SK-N-SH (cell line): ENCODE data around the gene MARVELD2. TPM values are rescaled to one million over a fixed set of nuclear protein-coding genes. Genes with fewer than 3 reads are reported as not detected.
"Not testable (repeated sequence)": the region's sequence is repeated elsewhere in the genome, so short reads cannot be mapped to it uniquely, and the experiment has no call there.

ENCODE experiments used
- CTCF ChIA-PET: fragments of 300-600, 350-600 bp; formaldehyde crosslinking; extraction: SDS; loops from one replicate; lab custom pipeline; 2021; lab: Yijun Ruan, JAX
- POLR2A ChIA-PET: fragments of 350-600 bp; sonication (Branson Sonifier 250); formaldehyde crosslinking; extraction: SDS; loops from one replicate; lab custom pipeline; 2020; ENCODE audit warnings: antibody characterized with exemption, inconsistent platforms; lab: Yijun Ruan, JAX
- DNase-seq: peaks from one replicate; pipeline ENCODE4 v3.0.0; 2012
- H2AFZ ChIP-seq: fragments of 200-600 bp; sonication (generic); 2 replicates; pipeline ENCODE4 v1.8.1; 2016; ENCODE audit warnings: antibody characterized with exemption, mild to moderate bottlenecking, low read depth
- H3F3A ChIP-seq: fragments of 200-600 bp; sonication (generic); replicated peaks from 2 replicates; pipeline ENCODE3; 2016; ENCODE audit warnings: antibody characterized with exemption, mild to moderate bottlenecking; ENCODE audit not compliant: insufficient read depth
- H3K27ac ChIP-seq, 2 experiments: fragments of 200-500 bp in 1 of 2; fragments of 200-600 bp in 1 of 2; sonication (Bioruptor generic) in 1 of 2; sonication (generic), shearing (Covaris generic) in 1 of 2; 2 replicates each; pipeline versions ENCODE4 v1.5.1 to v1.6.1; 2014 to 2016; ENCODE audit warnings: low read depth in 2 of 2, inconsistent platforms in 1 of 2, low read length in 1 of 2, mild to moderate bottlenecking in 1 of 2, mixed read lengths in 1 of 2
- H3K27me3 ChIP-seq: fragments of 200-600 bp; sonication (generic), shearing (Covaris generic); 2 replicates; pipeline ENCODE4 v1.6.1; 2016; ENCODE audit warnings: mixed run types; ENCODE audit not compliant: insufficient read depth
- H3K36me3 ChIP-seq, 2 experiments: fragments of 200-500 bp in 1 of 2; fragments of 200-600 bp in 1 of 2; sonication (Bioruptor generic) in 1 of 2; sonication (generic) in 1 of 2; replicated peaks in 1 of 2; 2 replicates each; pipeline versions ENCODE3 to v1.5.1; 2014 to 2016; ENCODE audit warnings: low read length in 1 of 2, mild to moderate bottlenecking in 1 of 2; ENCODE audit not compliant: insufficient read depth in 2 of 2, control insufficient read depth in 1 of 2
- H3K4me1 ChIP-seq, 2 experiments: fragments of 200-500 bp in 1 of 2; fragments of 200-600 bp in 1 of 2; sonication (Bioruptor generic) in 1 of 2; sonication (generic), shearing (Covaris generic) in 1 of 2; 2 replicates each; pipeline versions ENCODE4 v1.5.1 to v1.6.1; 2014 to 2016; ENCODE audit warnings: low read depth in 1 of 2, low read length in 1 of 2, mixed run types in 1 of 2; ENCODE audit not compliant: insufficient read depth in 2 of 2, control insufficient read depth in 1 of 2
- H3K4me2 ChIP-seq: fragments of 200-600 bp; sonication (generic), shearing (Covaris generic); 2 replicates; pipeline ENCODE4 v1.6.1; 2017; ENCODE audit warnings: mixed run types
- H3K4me3 ChIP-seq, 2 experiments: fragments of 200-500 bp in 1 of 2; fragments of 200-600 bp in 1 of 2; sonication (Bioruptor generic) in 1 of 2; sonication (generic), shearing (Covaris generic) in 1 of 2; 2 replicates each; pipeline versions ENCODE4 v1.5.1 to v1.8.1; 2014 to 2016; ENCODE audit warnings: low read depth in 2 of 2, inconsistent platforms in 1 of 2, low read length in 1 of 2, mild to moderate bottlenecking in 1 of 2, mixed read lengths in 1 of 2, moderate library complexity in 1 of 2
- H3K79me2 ChIP-seq: fragments of 200-600 bp; sonication (generic); 2 replicates; pipeline ENCODE4 v1.8.1; 2017; ENCODE audit warnings: mild to moderate bottlenecking; ENCODE audit not compliant: insufficient read depth
- H3K9ac ChIP-seq: fragments of 200-600 bp; sonication (generic); 2 replicates; pipeline ENCODE4 v1.6.1; 2017; ENCODE audit warnings: mixed run types
- H3K9me2 ChIP-seq: fragments of 200-600 bp; sonication (generic); 2 replicates; pipeline ENCODE4 v1.6.1; 2017; ENCODE audit warnings: mixed run types
- H3K9me3 ChIP-seq: fragments of 200-600 bp; sonication (generic); 2 replicates; pipeline ENCODE4 v1.6.1; 2017; ENCODE audit warnings: mixed run types, mild to moderate bottlenecking, moderate library complexity
- H4K20me1 ChIP-seq: fragments of 200-600 bp; sonication (generic); 2 replicates; pipeline ENCODE4 v1.6.1; 2017; ENCODE audit warnings: mild to moderate bottlenecking, mixed run types; ENCODE audit not compliant: insufficient read depth
- CHD2 ChIP-seq: fragments of 150-350 bp; IDR thresholded peaks from 2 replicates; pipeline ENCODE4 v1.6.1; 2018; ENCODE audit warnings: low read length; ENCODE audit not compliant: partially characterized antibody
- MAX ChIP-seq: IDR thresholded peaks from 2 replicates; pipeline ENCODE4 v1.4.0; 2012; ENCODE audit warnings: low read depth
- NRF1 ChIP-seq: IDR thresholded peaks from 2 replicates; pipeline ENCODE4 v1.6.1; 2012; ENCODE audit warnings: low read depth, mild to moderate bottlenecking, low read length
- RAD21 ChIP-seq: IDR thresholded peaks from 2 replicates; pipeline ENCODE4 v1.6.1; 2012; ENCODE audit warnings: mild to moderate bottlenecking, low read length
- REST ChIP-seq: IDR thresholded peaks from 2 replicates; pipeline ENCODE4 v1.6.1; 2012; ENCODE audit warnings: mild to moderate bottlenecking, low read depth, low read length, moderate library complexity
- RXRA ChIP-seq: IDR thresholded peaks from 2 replicates; pipeline ENCODE4 v1.4.0; 2012; ENCODE audit warnings: low read depth, mild to moderate bottlenecking, borderline replicate concordance
- USF2 ChIP-seq: fragments of 150-350 bp; IDR thresholded peaks from 2 replicates; pipeline ENCODE4 v1.6.1; 2017; ENCODE audit warnings: antibody characterized with exemption, low read length, low read depth, borderline replicate concordance
- WGBS: methylation state at CpG from one replicate; pipeline ENCODE4 v1.1.6; 2017; ENCODE audit warnings: low lambda C conversion rate; 5-methylcytosine and 5-hydroxymethylcytosine counted together
- polyA plus RNA-seq, 3 experiments: library from polyadenylated mRNA; depleted of rRNA; stranded (reverse); fragments of >200 nt; gene quantifications; 2 replicates each; pipeline ENCODE4 v1.2.3, GENCODE V29; 2012

Gene MARVELD2
- polyA plus RNA-seq, 1 of the 3 experiments (the other 2 are of a cell fraction), result 0.07 TPM

- no peak for DNase-seq
- Histone ChIP-seq H3K4me1 (no peaks in the 10 kb centered on the region), H3F3A (no peaks in the 10 kb centered on the region), H3K9me3 (no peaks in the 10 kb centered on the region), H3K9ac (no peak overlapping the region), H2AFZ (no peak overlapping the region), H3K4me3 (no peak overlapping the region), H3K27me3 (no peaks in the 10 kb centered on the region), H3K36me3 (no peaks in the 10 kb centered on the region), H3K9me2 (no peaks in the 10 kb centered on the region), H3K27ac (no peak overlapping the region), H4K20me1 (no peaks in the 10 kb centered on the region), H3K79me2 (no peaks in the 10 kb centered on the region), H3K4me2 (no peak overlapping the region)
- ChIA-PET CTCF (interaction anchor here (0.6 to 1.3 kb wide), 2 partner anchors 9 to 11 kb away, joined by 3 read pairs; no protein-coding TSS in a partner anchor), POLR2A (no interaction called here)
- TF ChIP-seq RXRA (no peak), CHD2 (no peak), RAD21 (no peak), REST (no peak), NRF1 (no peak), MAX (no peak), USF2 (no peak)
- WGBS, result 96% methylated on average over 8 of the region's 8 CpGs
These were observed 17.7 kb downstream of the MARVELD2 start for GRCh38 chr5:69432412-69433206.

- H3F3A ChIP-seq, H3K79me2 ChIP-seq, CTCF ChIA-PET, H3K36me3 ChIP-seq, H3K4me2 ChIP-seq, H3K4me1 ChIP-seq, H2AFZ ChIP-seq, H3K9ac ChIP-seq, H3K9me2 ChIP-seq, DNase-seq, H3K4me3 ChIP-seq, H4K20me1 ChIP-seq, POLR2A ChIA-PET, H3K27me3 ChIP-seq, H3K27ac ChIP-seq, H3K9me3 ChIP-seq: not testable (repeated sequence)
- whole genome bisulfite sequencing, result 83% methylated on average over 5 of the region's 5 CpGs
These were observed 20.5 kb downstream of the MARVELD2 start for GRCh38 chr5:69435276-69435884.
